SH-SY5Y (cell line): ENCODE results near the gene BLOC1S4.

Experiments
- GATA2 ChIP-seq: IDR thresholded peaks from 2 replicates; pipeline ENCODE4 v1.6.1; 2011; ENCODE audit warnings: mild to moderate bottlenecking, low read depth, low read length
- GATA3 ChIP-seq: IDR thresholded peaks from 2 replicates; pipeline ENCODE4 v1.6.1; 2011; ENCODE audit warnings: low read depth, mild to moderate bottlenecking, low read length, moderate library complexity

- TF ChIP-seq GATA2 (no peak), GATA3 (no peak)
These were observed 27.0 kb downstream of the BLOC1S4 start for GRCh38 chr4:6742989-6743388.
